ENCODE data around the gene THAP12.

The THAP12 gene

DNA sequence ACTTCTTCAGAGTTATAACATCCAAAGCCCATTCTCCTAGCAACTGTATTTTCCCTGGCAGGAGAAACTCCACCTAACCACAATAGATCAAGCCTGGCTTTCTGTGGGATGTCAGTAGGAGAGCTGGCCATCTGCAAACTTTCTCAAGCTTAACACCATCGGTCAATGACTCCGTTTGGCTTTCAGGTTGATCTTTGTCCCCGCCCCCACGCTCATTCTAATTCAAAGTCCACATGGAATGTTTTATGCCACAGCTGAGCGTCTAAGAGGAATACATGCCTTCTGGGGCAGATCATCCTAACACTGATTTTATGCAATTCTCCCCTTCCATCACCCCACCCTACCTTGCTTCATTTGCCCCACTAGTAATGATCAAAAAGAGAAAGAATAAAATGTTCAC lies 5.0 kb upstream of the THAP12 start:
- H3K4me1 ChIP-seq = peaks cover 14 to 23% (median 20%) of the 10 kb centered on the region in 10 experiments
- no peaks in the 10 kb centered on the region for H3K9me3 ChIP-seq (replicated peaks in 1 of 11)
- H3K27ac ChIP-seq = no peak overlapping the region
- peaks cover 0 to 13% (median 4%) of the 10 kb centered on the region in 11 experiments; a peak in 6 of 22 replicates for H3K36me3 ChIP-seq
- H4K20me1 ChIP-seq = no peaks in the 10 kb centered on the region; a peak in 1 of 22 replicates
- no peak overlapping the region for H3K4me2 ChIP-seq
- no peak for TF ChIP-seq Cebpa-rat (IDR thresholded peaks at IDR 0.05)
- no peak overlapping the region for H3K9ac ChIP-seq
- H3K27me3 ChIP-seq = no peaks in the 10 kb centered on the region
- no peak overlapping the region for H3K4me3 ChIP-seq

DNA sequence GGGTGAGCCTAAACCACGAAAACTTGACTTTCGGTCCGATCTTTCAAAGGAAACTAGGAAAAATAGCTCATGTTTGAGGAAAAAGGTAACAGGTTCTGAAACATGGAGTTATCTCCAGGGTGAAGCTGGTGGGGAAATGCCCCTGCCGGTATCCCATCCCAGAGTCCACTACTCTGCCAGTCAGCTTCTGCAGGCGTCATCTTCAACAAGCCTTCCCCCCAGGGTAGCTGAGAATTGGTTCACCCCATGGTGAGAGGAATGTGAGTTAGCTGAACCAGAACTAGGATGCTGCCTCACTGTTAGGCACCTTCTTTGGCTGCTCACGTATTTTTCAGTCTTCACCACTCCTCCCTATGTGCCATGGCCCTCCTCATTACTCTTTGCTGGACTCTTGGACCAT lies 1.3 kb upstream of the THAP12 start:
- peaks cover 31 to 46% (median 36%) of the 10 kb centered on the region in 10 experiments for H3K4me1 ChIP-seq
- H4K20me1 ChIP-seq = peaks cover 18 to 33% (median 28%) of the 10 kb centered on the region in 11 experiments; a peak in 20 of 22 replicates
- no peaks in the 10 kb centered on the region for H3K9me3 ChIP-seq (replicated peaks in 1 of 11)
- no peak overlapping the region for H3K27ac ChIP-seq
- no peaks in the 10 kb centered on the region for H3K27me3 ChIP-seq
- H3K4me2 ChIP-seq = peak overlapping the region; percentile 80 to 98 (median 93)
- H3K36me3 ChIP-seq = peaks cover 0 to 13% (median 4%) of the 10 kb centered on the region in 11 experiments; a peak in 7 of 22 replicates
- H3K4me3 ChIP-seq = peak overlapping the region in 8 of 10 experiments; percentile 13 to 97 (median 95); a peak in 11 of 20 replicates
- TF ChIP-seq Cebpa-rat (IDR thresholded peaks at IDR 0.05) = no peak
- peak overlapping the region in 5 of 11 experiments; percentile 29 to 97 (median 96); a peak in 9 of 22 replicates for H3K9ac ChIP-seq

DNA sequence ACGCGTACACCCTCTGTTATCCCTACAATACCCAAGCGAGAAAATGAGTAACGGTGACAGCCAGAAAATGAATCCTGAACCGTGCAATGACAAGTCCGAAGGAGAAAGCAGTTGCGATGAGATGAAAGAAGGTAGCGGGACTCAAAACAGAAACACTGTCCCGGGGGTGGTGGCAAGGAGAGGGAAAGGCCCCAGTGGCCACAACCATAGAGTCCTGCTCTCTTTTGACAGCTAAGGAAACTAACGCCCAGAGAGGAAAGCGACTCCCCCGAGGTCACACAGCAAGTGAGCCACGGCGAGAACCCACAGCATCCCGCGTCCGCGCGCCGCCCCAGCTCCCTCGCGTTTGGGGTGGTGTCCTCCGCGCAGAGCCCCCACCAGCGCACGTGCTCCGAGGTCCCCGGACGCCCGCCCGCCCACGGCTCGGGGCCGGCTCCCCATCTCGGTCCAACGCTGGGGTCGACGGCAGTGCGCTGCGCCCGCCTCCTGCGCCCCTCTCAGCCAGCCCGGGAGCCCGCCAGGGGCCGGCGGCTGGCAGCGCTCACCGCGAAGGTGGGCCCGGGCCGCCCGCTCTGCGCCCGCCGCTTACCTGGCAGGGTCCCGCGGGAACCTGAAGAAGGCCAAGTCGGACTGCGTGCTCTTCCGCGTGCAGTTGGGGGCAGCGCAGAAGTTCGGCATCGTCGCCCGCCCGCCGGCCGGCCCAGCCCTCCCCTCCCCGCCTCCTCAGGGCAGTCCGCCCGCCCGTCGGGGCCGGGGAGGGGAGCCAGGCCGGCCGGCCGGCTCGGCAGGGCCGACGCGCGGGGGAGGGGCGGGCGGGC lies 564 bp downstream of the THAP12 start:
- Histone ChIP-seq H3K27me3 (no peaks in the 10 kb centered on the region), H3K9me3 (replicated peaks in 1 of 11) (no peaks in the 10 kb centered on the region), H3K4me1 (peaks cover 31 to 50% (median 37%) of the 10 kb centered on the region in 10 experiments), H4K20me1 (peaks cover 31 to 52% (median 47%) of the 10 kb centered on the region in 11 experiments; a peak in 21 of 22 replicates), H3K27ac (peak overlapping the region; percentile 89 to 96 (median 92)), H3K4me2 (peak overlapping the region; percentile 90 to 99 (median 94)), H3K36me3 (peaks cover 0 to 13% (median 4%) of the 10 kb centered on the region in 11 experiments; a peak in 7 of 22 replicates), H3K9ac (peak overlapping the region; percentile 94 to 98 (median 96)), H3K4me3 (peak overlapping the region; percentile 72 to 99 (median 96))
- TF ChIP-seq Cebpa-rat (IDR thresholded peaks at IDR 0.05) = no peak

DNA sequence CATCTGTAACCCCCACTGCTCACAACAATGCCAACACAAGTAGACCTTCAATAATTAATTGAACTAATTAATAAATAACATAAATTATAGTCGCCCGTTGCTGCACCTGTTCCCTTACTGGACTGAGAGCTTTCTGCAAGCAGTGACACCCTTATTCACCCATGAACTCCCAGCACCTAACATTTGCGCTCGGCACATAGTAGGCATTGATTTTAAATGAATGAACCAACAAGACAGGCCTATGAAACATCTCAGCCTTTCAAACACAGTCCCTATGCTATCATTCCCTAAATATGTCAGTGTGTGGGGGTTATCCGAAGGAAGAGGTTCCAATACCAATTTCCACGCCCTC lies 1.1 kb downstream of the THAP12 start:
- peak overlapping the region; percentile 94 to 98 (median 96) for H3K9ac ChIP-seq
- H3K4me2 ChIP-seq = peak overlapping the region; percentile 90 to 99 (median 94)
- H3K9me3 ChIP-seq (replicated peaks in 1 of 11) = no peaks in the 10 kb centered on the region
- peak overlapping the region; percentile 72 to 99 (median 96) for H3K4me3 ChIP-seq
- H3K4me1 ChIP-seq = peaks cover 31 to 54% (median 38%) of the 10 kb centered on the region in 10 experiments
- H3K27ac ChIP-seq = peak overlapping the region; percentile 89 to 96 (median 92); a peak in 21 of 22 replicates
- peaks cover 37 to 58% (median 52%) of the 10 kb centered on the region in 11 experiments; a peak in 21 of 22 replicates for H4K20me1 ChIP-seq
- peaks cover 0 to 12% (median 2%) of the 10 kb centered on the region in 11 experiments; a peak in 7 of 22 replicates for H3K36me3 ChIP-seq
- TF ChIP-seq Cebpa-rat (IDR thresholded peaks at IDR 0.05) = no peak
- no peaks in the 10 kb centered on the region for H3K27me3 ChIP-seq

DNA sequence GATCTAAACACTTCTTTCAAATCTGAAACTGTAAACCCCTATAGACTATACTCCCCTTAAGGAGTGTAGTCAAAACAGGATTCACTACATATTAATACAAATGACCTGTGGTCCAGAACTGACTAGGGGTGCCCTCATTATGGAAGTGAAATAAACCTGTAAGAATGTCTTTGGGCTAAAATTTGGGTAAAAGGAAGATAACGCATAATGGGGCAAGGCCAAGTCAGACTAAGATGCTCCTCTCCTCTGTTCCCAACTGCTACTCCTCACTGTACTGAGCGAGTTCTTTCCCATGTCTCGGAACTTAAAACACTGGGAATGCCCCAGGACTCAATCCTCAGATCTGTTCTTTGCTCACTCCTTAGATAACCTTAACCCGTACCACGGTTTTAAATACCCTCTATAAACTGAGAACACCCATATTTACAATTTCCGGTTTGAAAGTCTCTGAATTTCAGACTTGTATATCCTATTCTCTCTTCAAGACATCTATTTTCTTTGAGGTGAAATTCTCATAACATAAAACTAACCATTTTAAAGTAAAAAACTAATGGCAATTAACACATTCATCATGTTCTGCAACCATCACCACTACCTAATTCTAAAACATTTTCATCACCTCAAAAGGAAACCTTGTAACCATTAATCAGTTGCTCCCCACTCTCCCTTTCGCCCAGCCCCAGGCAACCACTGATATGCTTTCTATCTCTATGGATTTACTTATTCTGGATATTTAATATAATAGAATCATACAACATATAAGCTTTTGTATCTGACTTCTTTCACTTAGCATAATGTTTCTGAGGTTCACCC lies 4.0 kb downstream of the THAP12 start:
- H3K27ac ChIP-seq = no peak overlapping the region
- H3K4me2 ChIP-seq = no peak overlapping the region
- H3K4me1 ChIP-seq = peaks cover 20 to 44% (median 24%) of the 10 kb centered on the region in 10 experiments
- H3K36me3 ChIP-seq = peaks cover 0 to 8% (median 0%) of the 10 kb centered on the region in 11 experiments; a peak in 2 of 22 replicates
- H3K4me3 ChIP-seq = no peak overlapping the region
- H3K9ac ChIP-seq = no peak overlapping the region
- no peaks in the 10 kb centered on the region for H3K27me3 ChIP-seq
- no peak for TF ChIP-seq Cebpa-rat (IDR thresholded peaks at IDR 0.05)
- no peaks in the 10 kb centered on the region for H3K9me3 ChIP-seq (replicated peaks in 1 of 11)
- peaks cover 59 to 86% (median 81%) of the 10 kb centered on the region in 11 experiments; a peak in 21 of 22 replicates for H4K20me1 ChIP-seq

DNA sequence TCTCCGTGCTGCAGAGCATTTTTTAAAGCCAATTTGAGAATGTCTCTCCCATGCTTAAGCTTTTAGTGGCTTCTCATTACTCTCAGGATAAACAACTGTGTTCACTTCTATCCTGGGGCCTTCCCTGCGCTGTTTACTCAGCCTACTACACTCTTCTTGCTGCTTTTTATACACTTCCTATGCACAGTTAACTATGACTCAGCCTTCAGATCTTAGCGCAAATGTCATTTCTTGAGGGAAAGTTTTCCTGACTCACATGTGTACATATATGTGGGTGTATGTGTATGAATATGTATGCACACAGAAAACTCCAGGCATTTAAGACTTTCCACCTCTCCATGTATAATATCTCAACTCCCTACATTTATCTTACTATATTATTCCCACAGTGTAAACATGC lies 9.8 kb downstream of the THAP12 start:
- Histone ChIP-seq H3K36me3 (peaks cover 0 to 8% (median 0%) of the 10 kb centered on the region in 11 experiments; a peak in 5 of 22 replicates), H3K4me3 (no peak overlapping the region), H3K4me1 (peaks cover 12 to 35% (median 19%) of the 10 kb centered on the region in 10 experiments), H3K4me2 (peak overlapping the region in 8 of 11 experiments; percentile 14 to 65 (median 50); a peak in 14 of 22 replicates), H3K27me3 (no peaks in the 10 kb centered on the region), H3K27ac (peak overlapping the region in 2 of 11 experiments; percentile 9 to 11; a peak in 2 of 22 replicates), H4K20me1 (peaks cover 80 to 100% (median 100%) of the 10 kb centered on the region in 11 experiments; a peak in 21 of 22 replicates), H3K9ac (peak overlapping the region in 2 of 11 experiments; percentile 24 to 40; a peak in 2 of 22 replicates), H3K9me3 (replicated peaks in 1 of 11) (no peaks in the 10 kb centered on the region)
- no peak for TF ChIP-seq Cebpa-rat (IDR thresholded peaks at IDR 0.05)

DNA sequence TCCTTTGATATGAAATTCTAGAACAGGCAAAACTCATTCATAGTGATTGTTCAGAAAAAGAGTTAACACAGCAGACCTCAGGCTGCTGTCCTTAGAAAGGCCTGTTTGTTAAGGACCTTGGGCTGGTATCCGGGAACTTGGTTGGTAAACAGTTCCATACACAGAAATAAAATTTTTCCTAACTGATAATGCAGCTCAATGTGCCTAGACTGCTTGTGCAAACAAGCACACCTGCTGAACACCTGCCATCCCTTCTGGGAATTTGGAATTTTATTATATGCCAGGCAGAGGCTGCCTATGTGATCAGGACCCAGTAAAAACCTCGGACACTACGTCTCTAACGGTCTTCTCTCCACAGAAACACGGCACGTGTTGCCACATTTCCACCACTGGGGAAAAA lies 11.5 kb downstream of the THAP12 start:
- Histone ChIP-seq H3K4me1 (peaks cover 12 to 37% (median 21%) of the 10 kb centered on the region in 10 experiments), H3K4me3 (no peak overlapping the region), H3K36me3 (peaks cover 11 to 22% (median 13%) of the 10 kb centered on the region in 11 experiments), H3K4me2 (no peak overlapping the region), H4K20me1 (peaks cover 77 to 100% (median 98%) of the 10 kb centered on the region in 11 experiments; a peak in 21 of 22 replicates), H3K9me3 (replicated peaks in 1 of 11) (no peaks in the 10 kb centered on the region), H3K27me3 (no peaks in the 10 kb centered on the region), H3K27ac (no peak overlapping the region), H3K9ac (no peak overlapping the region)
- no peak for TF ChIP-seq Cebpa-rat (IDR thresholded peaks at IDR 0.05)

DNA sequence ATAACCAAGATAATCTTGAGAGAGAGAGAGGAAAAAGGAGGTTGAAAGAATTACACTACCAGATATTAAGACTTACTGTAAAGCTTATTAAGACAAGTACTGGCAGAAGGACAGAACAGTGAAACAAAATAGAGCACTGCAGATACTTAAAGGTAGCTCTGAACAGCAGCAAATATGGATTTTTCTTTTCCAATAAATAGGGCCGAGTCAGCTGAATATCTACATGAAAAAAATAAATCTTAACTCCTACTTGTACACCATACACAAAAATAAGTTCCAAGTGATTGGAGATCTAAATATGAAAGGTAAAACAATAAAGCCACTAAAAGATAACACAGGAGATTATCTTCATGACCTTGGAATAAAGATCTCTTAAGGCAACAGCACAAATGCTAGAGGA lies 12.4 kb downstream of the THAP12 start:
- peaks cover 12 to 37% (median 21%) of the 10 kb centered on the region in 10 experiments for H3K4me1 ChIP-seq
- no peak overlapping the region for H3K4me3 ChIP-seq
- peaks cover 73 to 99% (median 90%) of the 10 kb centered on the region in 11 experiments; a peak in 21 of 22 replicates for H4K20me1 ChIP-seq
- peaks cover 19 to 30% (median 22%) of the 10 kb centered on the region in 11 experiments for H3K36me3 ChIP-seq
- H3K9ac ChIP-seq = no peak overlapping the region
- TF ChIP-seq Cebpa-rat (IDR thresholded peaks at IDR 0.05) = no peak
- H3K27me3 ChIP-seq = no peaks in the 10 kb centered on the region
- H3K27ac ChIP-seq = no peak overlapping the region
- no peaks in the 10 kb centered on the region for H3K9me3 ChIP-seq (replicated peaks in 1 of 11)
- no peak overlapping the region for H3K4me2 ChIP-seq

All from BLaER1 treated with 17β-estradiol and CSF1 and Interleukin-3, amounts not matched to agents 10 nM and 100 nM (cell line).